ENCODE data around the gene PLCB4. TPM values are rescaled to one million over a fixed set of nuclear protein-coding genes. Genes with fewer than 3 reads are reported as not detected.
"Not testable (repeated sequence)": the region's sequence is repeated elsewhere in the genome, so short reads cannot be mapped to it uniquely, and the experiment has no call there.

The PLCB4 gene
- total and polyA plus RNA-seq, 3 donors from 2014 or later = 5.9 to 19.4 (median 15.5) TPM

- WGBS, 2 donors = 75 to 79% methylated on average over 6 of the region's 6 CpGs
- Histone ChIP-seq H3K4me1 (no peaks in the 10 kb centered on the region), H3K27ac (no peak overlapping the region), H3K9me3 (no peaks in the 10 kb centered on the region), H3K4me3 (no peak overlapping the region), H3K36me3 (ENCODE audit: low read depth, missing control alignments) (no peaks in the 10 kb centered on the region), H3K27me3 (no peaks in the 10 kb centered on the region)
- intact Hi-C loops (cut with DNase I; ENCODE audit: low total_unique reads) = no loop called here
- DNase-seq = no peak
- TF ChIP-seq CTCF (IDR thresholded peaks at IDR 0.05) (no peak), POLR2A (IDR thresholded peaks at IDR 0.05) (no peak)
Measured at GRCh38 chr20:9038791-9039535, 29.9 kb upstream of the PLCB4 start.

- intact Hi-C loops (cut with DNase I; ENCODE audit: low total_unique reads) = no loop called here
- no peaks in the 10 kb centered on the region for H3K36me3 ChIP-seq (ENCODE audit: low read depth, missing control alignments)
- H3K27ac ChIP-seq = no peak overlapping the region
- WGBS, 2 donors = 95 to 100% methylated on average over 1 of the region's 1 CpG
- no peaks in the 10 kb centered on the region for H3K9me3 ChIP-seq
- DNase-seq = no peak
- no peaks in the 10 kb centered on the region for H3K4me1 ChIP-seq
- H3K4me3 ChIP-seq = no peak overlapping the region
- TF ChIP-seq CTCF (IDR thresholded peaks at IDR 0.05) (no peak), POLR2A (IDR thresholded peaks at IDR 0.05) (no peak)
- H3K27me3 ChIP-seq = no peaks in the 10 kb centered on the region
Measured at GRCh38 chr20:9040863-9041524, 27.9 kb upstream of the PLCB4 start.

GRCh38 chr20:9043364-9043763 is 25.5 kb upstream of the PLCB4 start:
- no peak for DNase-seq
- WGBS, 2 donors = 92 to 96% methylated on average over 5 of the region's 5 CpGs
- TF ChIP-seq CTCF (IDR thresholded peaks at IDR 0.05) (no peak), POLR2A (IDR thresholded peaks at IDR 0.05) (no peak)
- no peak overlapping the region for H3K4me3 ChIP-seq
- no peak overlapping the region for H3K27ac ChIP-seq
- H3K4me1 ChIP-seq = no peaks in the 10 kb centered on the region
- H3K27me3 ChIP-seq = no peaks in the 10 kb centered on the region
- intact Hi-C loops (cut with DNase I; ENCODE audit: low total_unique reads) = no loop called here
- no peaks in the 10 kb centered on the region for H3K9me3 ChIP-seq
- no peaks in the 10 kb centered on the region for H3K36me3 ChIP-seq (ENCODE audit: low read depth, missing control alignments)

GRCh38 chr20:9047928-9048327 is 21.0 kb upstream of the PLCB4 start:
- DNase-seq; H3K9me3 ChIP-seq; H3K4me3 ChIP-seq; H3K36me3 ChIP-seq (ENCODE audit: low read depth, missing control alignments); intact Hi-C loops (cut with DNase I; ENCODE audit: low total_unique reads); H3K27me3 ChIP-seq; H3K27ac ChIP-seq; H3K4me1 ChIP-seq: not testable (repeated sequence)
- WGBS, 2 donors = 80 to 93% methylated on average over 1 of the region's 1 CpG

- Histone ChIP-seq H3K36me3 (ENCODE audit: low read depth, missing control alignments) (no peaks in the 10 kb centered on the region), H3K27ac (no peak overlapping the region), H3K27me3 (no peaks in the 10 kb centered on the region), H3K9me3 (no peaks in the 10 kb centered on the region), H3K4me1 (no peaks in the 10 kb centered on the region), H3K4me3 (no peak overlapping the region)
- no peak for DNase-seq
- TF ChIP-seq POLR2A (IDR thresholded peaks at IDR 0.05) (no peak), CTCF (IDR thresholded peaks at IDR 0.05) (no peak)
- 96 to 100% methylated on average over 2 of the region's 2 CpGs for WGBS, 2 donors
- intact Hi-C loops (cut with DNase I; ENCODE audit: low total_unique reads) = no loop called here
Measured at GRCh38 chr20:9051508-9051907, 17.4 kb upstream of the PLCB4 start.

Data from testis (tissue), 3 donors.